Left ventricle myocardium superior (tissue), 1 donor: ENCODE results near the gene NSUN2. TPM values are rescaled to one million over a fixed set of nuclear protein-coding genes. Genes with fewer than 3 reads are reported as not detected.
"Not testable (repeated sequence)": the region's sequence is repeated elsewhere in the genome, so short reads cannot be mapped to it uniquely, and the experiment has no call there.

ENCODE experiments used
- ATAC-seq: fragments of 200-7000 bp; cut with Tn5 transposase; one replicate; pipeline ENCODE4 v1.9.1; 2020; ENCODE audit warnings: mild to moderate bottlenecking, moderate library complexity
- DNase-seq: peaks from one replicate; pipeline ENCODE4 v3.0.0-alpha.2; 2020
- intact Hi-C: fragments of 100-400 bp; cut with micrococcal nuclease; formaldehyde crosslinking; loops from one replicate; pipeline ENCODE4 v1.11.0; 2022
- total RNA-seq: library from RNA; stranded (reverse); fragmentation: NEBNext Ultra II Directional; extraction: Animal tissue kit (Norgen Biotek cat#: 25700); gene quantifications from one replicate; pipeline ENCODE4 v1.2.1, GENCODE V29; 2021
- donor health status: DM: no; HTN: yes; CAD: no; lungs with severe emphysema.

Gene NSUN2
- total RNA-seq, 1 donor from 2014 or later = 33.5 TPM

DNA sequence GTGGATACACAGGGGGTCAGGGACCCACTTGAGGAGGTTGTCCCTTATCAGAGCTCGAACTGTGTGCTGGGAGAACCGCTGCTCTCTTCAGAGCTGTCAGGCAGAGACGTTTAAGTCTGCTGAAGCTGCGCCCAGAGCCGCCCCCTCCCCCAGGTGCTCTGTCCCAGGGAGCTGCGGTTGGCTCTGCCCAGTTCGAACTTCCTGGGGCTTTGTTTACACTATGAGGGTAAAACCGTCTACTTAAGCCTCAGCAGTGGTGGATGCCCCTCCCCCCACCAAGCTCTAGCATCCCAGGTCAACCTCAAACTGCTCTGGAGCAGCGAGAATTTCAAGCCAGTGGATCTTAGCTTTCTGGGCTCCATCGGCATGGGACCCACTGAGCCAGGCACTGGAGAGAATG lies 16.3 kb upstream of the NSUN2 start:
- intact Hi-C loops = no loop called here
- ATAC-seq = no peak
- no peak for DNase-seq

DNA sequence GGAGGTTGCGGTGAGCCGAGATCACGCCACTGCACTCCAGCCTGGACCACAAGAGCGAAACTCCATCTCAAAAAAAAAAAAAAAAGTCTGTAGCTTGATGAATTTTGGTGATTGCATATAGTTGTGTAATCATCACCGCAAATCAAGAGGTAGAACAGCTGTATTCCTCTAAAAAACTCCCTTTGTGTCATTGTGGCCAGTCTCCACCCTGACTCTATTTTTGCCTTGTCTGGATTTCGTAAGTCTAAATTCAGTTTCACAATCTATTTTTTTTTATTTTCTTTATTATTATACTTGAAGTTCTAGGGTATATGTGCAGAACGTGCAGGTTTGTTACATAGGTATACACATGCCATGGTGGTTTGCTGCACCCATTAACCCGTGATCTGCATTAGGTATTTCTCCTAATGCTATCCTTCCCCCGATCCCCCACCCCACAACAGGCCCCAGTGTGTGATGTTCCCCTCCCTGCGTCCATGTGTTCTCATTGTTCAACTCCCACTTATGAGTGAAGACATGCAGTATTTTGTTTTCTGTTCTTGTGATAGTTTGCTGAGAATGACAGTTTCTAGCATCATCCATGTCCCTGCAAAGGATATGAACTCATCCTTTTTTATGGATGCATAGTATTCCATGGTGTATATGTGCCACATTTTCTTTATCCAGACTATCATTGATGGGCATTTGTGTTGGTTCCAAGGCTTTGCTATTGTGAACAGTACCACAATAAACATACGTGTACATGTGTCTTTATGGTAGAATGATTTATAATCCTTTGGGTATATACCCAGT lies 12.9 kb upstream of the NSUN2 start:
- ATAC-seq, intact Hi-C loops, DNase-seq: not testable (repeated sequence)

DNA sequence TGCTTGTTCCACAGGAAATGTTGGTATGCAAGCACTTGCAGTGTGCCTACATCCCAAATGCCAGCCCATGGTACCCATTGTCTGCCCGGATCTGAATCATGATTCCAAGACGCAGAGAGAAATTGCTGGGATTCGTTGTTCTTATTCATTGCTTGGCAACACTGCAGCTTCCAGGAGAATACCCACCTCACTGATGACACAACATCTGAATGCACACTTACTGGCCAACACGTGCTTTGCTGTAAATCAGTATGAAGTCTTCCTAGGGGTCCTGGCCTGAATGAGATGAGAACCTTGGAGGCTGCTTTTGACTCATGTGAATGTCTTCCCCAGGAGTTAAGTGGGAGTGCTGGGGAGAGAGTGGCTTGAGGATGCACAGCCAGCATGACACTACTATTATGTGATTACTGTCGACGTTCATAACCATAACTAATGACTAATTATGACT lies 12.0 kb upstream of the NSUN2 start:
- DNase-seq = no peak
- intact Hi-C loops = no loop called here
- no peak for ATAC-seq

DNA sequence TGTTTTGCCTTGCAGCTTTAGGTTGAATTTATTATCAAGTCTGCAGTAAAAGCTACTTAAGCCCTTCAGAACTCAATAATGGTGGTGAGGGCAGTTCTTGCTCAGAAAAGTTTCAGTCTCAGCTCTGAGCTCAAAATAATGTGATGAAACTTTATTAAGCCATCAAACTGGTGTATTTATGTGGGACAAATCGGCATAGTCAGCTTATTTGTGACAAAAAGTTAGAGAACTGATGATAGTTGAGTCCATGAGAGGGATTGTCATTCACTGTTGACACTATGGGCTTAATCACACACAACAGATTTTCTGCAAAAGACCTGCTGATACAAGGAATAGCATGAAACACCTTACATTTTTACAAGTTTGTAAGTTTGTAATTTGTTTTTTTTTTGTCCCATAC lies 9.8 kb upstream of the NSUN2 start:
- intact Hi-C loops = no loop called here
- no peak for DNase-seq
- ATAC-seq = no peak

DNA sequence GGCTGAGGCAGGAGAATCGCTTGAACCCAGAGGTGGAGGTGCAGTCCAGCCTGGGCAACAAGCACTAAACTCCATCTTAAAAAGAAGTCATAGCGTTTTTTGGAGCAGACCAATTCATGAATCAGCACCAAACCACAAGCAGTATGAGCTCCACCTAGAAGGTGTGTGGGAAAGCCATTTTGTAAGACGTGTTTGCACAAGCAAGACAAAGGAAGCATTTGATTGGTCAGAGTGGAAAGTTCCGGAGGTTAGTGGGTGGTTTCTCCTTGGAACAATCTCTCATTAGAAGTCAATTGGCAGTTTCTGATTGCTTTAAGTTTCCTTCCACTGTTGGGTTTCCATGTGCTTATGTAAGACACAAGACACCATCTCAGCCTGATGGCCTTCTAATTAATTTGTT lies 5.4 kb upstream of the NSUN2 start:
- DNase-seq (no peak), ATAC-seq (no peak)
- intact Hi-C loops = loop anchor here (10.0 kb wide), 1 partner anchor 67 kb away; no protein-coding TSS in a partner anchor

DNA sequence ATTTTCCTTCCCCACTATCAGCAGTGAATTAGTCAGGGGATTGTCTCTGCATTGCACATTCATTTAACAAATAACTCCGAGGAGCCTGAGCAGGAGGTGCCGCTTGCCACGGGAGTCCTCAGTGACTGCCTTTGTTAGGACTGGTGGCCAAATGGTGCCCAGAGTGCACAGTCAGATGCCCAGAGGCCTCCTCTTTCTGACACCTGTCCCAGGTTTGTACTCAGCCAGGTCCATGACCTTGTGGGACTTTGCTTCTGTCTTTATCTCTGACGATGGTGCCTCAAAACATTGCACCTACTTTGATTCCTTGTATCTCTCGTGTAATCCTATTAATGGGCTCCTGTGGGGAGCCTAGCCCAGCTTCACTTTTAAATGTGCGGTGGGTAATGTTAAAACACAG lies 4.7 kb upstream of the NSUN2 start:
- DNase-seq (no peak), ATAC-seq (no peak)
- intact Hi-C loops = loop anchor here (10.0 kb wide), 1 partner anchor 67 kb away; no protein-coding TSS in a partner anchor

DNA sequence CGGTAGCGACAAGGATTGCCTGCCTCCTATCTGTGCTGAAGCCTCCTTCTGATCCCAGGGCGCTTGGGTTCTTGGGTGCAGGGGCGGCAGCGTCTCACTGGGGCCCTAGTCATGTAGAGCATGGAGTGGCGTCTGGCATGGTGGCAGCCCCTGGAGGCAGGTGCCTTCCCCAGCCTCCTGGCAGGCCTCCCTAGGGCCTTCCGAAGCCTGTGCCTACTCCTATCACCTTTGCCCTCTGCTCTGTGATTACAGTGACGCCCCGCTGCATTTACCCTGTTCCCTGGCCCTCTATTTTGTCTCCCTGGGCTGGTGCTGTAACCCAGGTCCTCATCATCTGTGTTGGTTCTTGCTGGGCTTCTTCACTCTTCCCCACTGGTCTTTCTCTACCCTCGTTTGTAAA lies 4.2 kb upstream of the NSUN2 start:
- DNase-seq = no peak
- intact Hi-C loops = loop anchor here (10.0 kb wide), 1 partner anchor 68 kb away; no protein-coding TSS in a partner anchor
- ATAC-seq = no peak

DNA sequence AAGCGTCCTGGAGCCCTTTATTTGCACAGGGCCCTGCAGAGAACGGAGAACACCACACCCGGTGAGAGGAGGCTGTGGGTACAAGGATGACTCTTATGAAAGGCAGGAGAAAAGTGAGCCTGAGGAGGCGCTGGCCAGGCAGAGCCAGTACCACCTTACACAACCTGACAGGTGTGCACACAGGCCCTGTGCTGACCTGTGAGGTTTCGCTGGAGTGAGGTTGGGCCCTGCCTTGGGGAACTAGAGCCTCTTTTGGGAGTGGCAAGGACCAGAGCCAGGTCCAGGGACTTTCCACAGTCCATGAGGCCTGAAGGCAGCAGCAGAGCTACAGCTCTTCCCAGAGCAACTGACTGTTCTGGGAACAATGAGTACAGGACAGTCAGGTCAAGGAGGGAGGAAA lies 3.4 kb upstream of the NSUN2 start:
- DNase-seq = no peak
- intact Hi-C loops = loop anchor here (10.0 kb wide), 1 partner anchor 69 kb away; no protein-coding TSS in a partner anchor
- ATAC-seq = no peak

DNA sequence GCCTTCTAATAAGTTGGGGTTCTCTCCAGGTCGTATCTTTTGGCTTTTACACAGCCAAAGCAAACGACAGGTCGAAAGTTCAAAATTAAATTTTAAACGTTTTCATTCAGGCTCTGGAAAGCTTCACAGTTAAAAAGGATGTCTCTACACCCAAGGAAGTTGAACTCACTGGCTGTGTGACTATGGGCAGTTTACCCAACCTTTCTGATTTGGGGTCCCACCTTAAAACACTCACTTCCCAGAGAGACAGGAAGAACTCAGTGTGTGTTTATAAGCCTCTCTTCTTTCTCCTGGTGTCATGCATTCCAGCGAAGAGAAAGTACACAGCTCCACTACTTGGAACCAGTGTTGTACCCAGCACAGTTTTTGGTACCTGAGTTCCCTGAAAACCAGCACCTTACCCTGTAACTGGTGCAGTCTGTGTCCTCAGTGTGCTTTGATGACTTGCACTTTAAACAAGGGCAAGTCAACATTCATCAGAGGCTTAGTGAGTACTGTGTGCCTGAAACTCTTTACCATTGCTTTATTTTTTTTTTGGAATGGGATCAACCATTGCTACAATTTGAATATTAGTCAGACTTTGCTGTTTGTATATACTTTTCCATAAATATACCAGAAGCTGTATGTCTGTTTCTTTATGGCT lies 2.1 kb upstream of the NSUN2 start:
- ATAC-seq (no peak), DNase-seq (no peak)
- intact Hi-C loops = loop anchor here (10.0 kb wide), 1 partner anchor 70 kb away; no protein-coding TSS in a partner anchor

DNA sequence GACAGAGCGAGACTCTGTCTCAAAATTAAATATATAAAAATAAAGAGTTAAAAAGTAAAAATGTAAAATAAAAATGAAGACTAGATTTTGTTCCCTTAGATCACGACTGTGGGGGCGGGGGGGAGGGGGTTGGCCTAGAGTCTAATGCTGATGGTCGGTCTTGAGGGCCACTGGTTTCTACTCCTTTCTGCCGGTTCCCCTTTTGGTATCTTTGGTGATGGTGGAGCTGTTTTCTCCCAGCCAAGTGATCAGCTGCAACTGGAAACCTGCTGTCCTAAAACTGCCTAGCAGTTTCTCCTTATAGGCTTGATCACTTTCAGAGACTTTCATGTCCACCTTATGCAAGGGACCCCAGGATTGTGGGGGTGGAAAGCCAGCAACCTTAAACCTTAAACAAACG lies 1.5 kb upstream of the NSUN2 start:
- intact Hi-C loops = loop anchor here (10.0 kb wide), 1 partner anchor 70 kb away; no protein-coding TSS in a partner anchor
- DNase-seq (no peak), ATAC-seq (no peak)

DNA sequence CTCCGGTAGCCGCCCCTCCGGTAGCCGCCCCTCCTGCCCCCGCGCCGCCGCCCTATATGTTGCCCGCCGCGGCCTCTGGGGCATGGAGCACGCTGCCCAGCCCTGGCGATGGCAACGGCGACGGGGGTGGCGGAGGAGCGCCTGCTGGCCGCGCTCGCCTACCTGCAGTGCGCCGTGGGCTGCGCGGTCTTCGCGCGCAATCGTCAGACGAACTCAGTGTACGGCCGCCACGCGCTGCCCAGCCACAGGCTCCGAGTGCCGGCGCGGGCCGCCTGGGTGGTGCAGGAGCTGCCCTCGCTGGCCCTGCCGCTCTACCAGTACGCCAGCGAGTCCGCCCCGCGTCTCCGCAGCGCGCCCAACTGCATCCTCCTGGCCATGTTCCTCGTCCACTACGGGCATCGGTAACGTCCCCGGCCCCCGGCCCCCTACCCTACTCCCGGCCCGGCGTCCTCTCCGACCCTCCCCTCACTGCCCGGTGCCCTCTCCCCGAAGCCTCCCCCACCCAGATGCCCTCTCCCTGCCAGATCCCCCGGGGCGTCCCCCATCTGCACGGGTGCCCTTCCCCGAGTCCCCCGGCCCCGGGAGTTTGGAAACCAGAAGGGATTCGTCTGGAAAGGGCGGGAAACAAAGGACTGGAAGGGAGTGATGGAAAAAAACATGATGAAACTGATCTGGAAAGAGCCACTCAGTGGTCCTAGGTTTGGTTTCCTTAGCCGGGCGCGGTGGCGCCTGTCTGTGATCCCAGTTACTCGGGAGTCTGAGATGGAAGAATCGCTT lies 813 bp upstream of the NSUN2 start:
- no peak for DNase-seq
- peak; percentile 74 for ATAC-seq
- intact Hi-C loops = loop anchor here (10.0 kb wide), 1 partner anchor 71 kb away; no protein-coding TSS in a partner anchor

DNA sequence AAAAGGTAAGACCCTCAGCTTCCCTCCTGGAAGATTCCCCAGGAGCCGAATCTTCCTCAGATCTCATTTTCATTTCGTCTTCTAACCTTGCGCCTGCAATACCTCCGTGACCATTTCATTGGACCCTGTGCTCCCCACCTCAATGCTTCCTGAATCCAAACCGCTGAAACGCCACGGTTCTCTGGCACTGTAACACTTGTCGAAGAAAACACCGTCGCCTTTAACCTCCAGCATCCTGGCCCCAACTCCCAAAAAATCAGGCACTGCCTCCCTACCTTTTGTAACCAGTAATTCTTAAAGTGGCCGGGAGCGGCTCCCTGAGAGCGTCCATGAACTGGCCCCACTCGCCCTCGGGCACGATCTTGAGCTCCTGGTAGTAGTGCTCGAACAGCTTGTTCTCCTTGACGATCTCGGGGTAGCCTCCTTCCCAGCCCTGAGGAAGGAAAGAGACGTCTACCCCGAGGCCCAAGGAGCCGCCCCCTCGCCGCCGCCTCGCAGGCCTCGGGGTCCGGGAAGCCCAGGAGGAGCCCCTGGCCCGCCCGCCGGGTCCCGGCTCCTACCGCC lies 438 bp downstream of the NSUN2 start:
- DNase-seq (peak; percentile 38), ATAC-seq (peak; percentile 21)
- intact Hi-C loops = loop anchor here (10.0 kb wide), 1 partner anchor 72 kb away; no protein-coding TSS in a partner anchor

DNA sequence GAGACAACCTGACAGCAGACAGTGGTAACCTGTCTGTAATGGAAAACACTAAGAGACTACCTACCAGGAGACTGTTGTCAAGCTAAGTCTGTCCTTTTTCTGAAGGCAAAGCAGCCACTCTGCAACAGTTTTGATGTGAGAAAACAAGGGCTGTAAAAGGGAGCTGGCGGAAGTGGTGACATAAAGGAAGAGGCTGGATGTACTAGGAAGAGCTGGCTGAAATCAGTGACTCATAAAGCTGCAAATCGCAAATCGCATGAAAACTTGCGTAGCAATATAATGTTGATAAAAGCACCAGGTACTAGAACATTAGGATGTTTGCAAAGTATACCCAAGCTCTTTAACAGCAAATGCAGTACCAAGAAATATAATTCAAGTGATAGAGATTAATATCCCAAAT lies 1.4 kb downstream of the NSUN2 start:
- ATAC-seq = no peak
- no peak for DNase-seq
- intact Hi-C loops = loop anchor here (10.0 kb wide), 1 partner anchor 73 kb away; no protein-coding TSS in a partner anchor

DNA sequence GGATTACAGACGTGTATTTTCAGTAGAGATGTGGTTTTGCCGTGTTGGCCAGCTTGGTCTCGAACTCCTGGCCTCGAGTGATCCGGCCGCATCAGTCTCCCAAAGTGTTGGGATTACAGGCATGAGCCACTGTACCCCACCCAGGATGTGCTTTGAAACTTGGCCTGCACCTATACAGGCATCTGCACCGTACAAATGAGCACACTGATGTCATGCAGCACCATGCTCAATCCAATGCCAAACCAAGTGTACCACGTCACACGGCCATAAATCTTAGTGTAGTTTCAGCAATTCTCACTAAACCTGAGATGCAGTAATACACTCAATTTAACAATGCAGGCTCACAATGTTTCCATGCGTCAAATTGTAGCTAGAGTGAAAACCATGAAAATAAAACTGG lies 6.3 kb downstream of the NSUN2 start:
- no peak for ATAC-seq
- intact Hi-C loops = no loop called here
- DNase-seq = no peak

DNA sequence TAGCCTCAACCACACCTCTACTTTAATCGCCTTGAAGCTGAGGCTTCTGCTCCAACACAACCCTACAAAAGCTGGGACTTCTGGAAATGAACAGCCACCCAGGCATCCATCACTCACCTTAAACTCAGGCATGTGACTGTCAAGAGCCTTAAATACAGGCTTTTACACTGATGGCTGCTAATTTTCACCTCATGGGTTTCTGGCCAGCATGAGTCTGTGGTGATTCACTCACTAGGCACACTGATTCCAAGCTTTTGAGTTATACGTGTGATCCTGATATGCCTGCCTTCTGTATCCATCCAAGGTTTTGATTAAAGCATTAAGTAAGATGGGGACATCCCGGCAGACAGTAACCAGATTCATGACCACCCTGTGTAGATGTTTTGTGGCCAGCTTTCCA lies 8.9 kb downstream of the NSUN2 start:
- intact Hi-C loops = no loop called here
- no peak for ATAC-seq
- DNase-seq = no peak

DNA sequence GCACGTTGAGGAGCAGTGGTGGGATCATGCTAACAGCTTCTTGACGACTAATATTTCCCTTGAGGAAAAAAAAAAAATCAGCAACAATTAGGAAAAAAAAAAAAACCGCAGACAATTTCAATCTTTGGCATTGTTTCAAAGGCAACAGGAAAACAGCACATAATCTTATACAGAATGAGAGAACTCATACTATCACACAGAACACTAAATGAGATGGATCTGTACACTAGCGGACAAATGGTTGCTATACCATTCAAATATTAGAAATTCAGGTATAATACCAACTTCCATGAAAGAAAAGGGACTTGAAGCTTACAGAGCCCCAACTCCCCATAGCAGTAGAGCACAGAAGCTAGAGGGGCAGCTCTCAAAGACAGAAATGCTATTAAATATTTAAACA lies 9.6 kb downstream of the NSUN2 start:
- DNase-seq (no peak), ATAC-seq (no peak)
- intact Hi-C loops = no loop called here

DNA sequence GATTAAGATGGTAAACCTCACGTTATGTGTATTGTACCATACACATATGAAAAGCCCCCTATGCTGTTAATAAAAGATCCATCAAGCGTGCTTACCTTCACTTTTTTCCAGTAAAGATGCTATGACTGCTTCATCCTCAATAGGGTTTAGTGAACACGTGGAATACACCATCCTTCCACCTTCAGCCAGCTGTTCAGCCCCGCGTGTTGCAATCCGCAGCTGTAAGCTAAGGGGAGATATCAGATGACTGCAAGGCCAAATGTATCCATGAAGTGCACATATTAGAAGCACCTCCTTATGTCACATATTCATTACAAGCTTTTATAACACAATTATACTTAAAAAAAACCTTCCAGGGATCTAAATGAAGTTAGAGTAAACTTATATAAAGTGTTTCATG lies 16.2 kb downstream of the NSUN2 start:
- DNase-seq (no peak), ATAC-seq (no peak)
- intact Hi-C loops = loop anchor here (10.0 kb wide), 1 partner anchor 128 kb away; no protein-coding TSS in a partner anchor

DNA sequence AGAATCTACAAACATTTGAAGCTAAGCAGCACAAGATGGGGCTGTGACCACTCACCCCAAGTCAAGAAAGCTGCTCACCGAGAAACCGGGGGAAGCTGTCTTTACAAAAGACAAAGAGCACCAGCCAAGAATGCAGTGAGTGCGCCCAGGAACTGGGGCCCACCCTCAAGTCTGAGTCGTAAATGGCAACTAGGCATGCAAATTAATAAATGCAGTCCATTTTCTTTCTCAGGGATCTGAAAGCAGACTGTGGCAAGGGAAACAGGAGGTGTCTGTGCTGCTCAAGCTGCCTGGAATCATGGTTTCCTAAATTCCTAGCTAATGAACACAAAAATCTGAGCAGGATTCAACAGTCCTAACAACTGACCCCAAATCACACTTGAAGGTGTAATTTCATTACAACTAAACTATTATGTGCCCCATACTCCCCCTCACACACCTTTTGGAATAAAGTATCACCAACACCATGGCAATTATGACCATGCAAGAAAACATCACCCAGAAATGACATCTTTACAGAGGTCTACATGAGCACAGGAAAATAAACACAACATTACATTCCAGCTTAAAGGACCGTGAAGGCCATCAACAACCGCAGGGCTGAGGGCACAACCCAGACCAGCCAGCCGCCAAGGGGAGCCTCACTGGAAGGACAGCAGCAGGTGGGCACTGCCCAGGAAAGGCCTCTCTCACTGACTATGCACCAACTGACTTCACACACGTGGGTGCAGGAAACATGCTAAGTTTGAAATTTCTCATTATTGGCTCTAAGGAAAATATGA lies 17.6 kb downstream of the NSUN2 start:
- intact Hi-C loops = loop anchor here (10.0 kb wide), 1 partner anchor 130 kb away; no protein-coding TSS in a partner anchor
- ATAC-seq = no peak

More for the DNA sequence above, 17.6 kb downstream of the NSUN2 start:
- DNase-seq = no peak
